Liver (tissue), 9 donors: ENCODE results near the gene LAMA5. TPM values are rescaled to one million over a fixed set of nuclear protein-coding genes. Genes with fewer than 3 reads are reported as not detected.

Source experiments
- DNase-seq: peaks from one replicate; pipeline ENCODE4 v3.0.0-alpha.2; 2017; ENCODE audit warnings: low spot score
- H3K27ac ChIP-seq, 2 donors: one replicate each; pipeline ENCODE4 v1.7.0; 2013; ENCODE audit warnings: inconsistent platforms in 2 of 2, low read length in 2 of 2, control low read depth in 1 of 2, low read depth in 1 of 2, mild to moderate bottlenecking in 1 of 2
- H3K27me3 ChIP-seq, 4 donors: one replicate each; pipeline versions ENCODE4 v1.6.1 to v1.7.0; 2013; ENCODE audit warnings: low read length in 3 of 4, inconsistent platforms in 1 of 4, mild to moderate bottlenecking in 1 of 4, moderate library complexity in 1 of 4; ENCODE audit not compliant: control insufficient read depth in 4 of 4, insufficient read depth in 4 of 4
- H3K36me3 ChIP-seq, 4 donors: one replicate each; pipeline versions ENCODE4 v1.6.1 to v1.7.0; 2013; ENCODE audit warnings: low read length in 3 of 4, mild to moderate bottlenecking in 3 of 4, low read depth in 1 of 4, moderate library complexity in 1 of 4; ENCODE audit not compliant: control insufficient read depth in 4 of 4, insufficient read depth in 3 of 4
- H3K4me1 ChIP-seq, 4 donors: one replicate each; pipeline versions ENCODE4 v1.6.1 to v1.7.0; 2013; ENCODE audit warnings: low read length in 3 of 4, mild to moderate bottlenecking in 3 of 4, moderate library complexity in 1 of 4; ENCODE audit not compliant: control insufficient read depth in 4 of 4, insufficient read depth in 4 of 4
- H3K4me3 ChIP-seq, 3 donors: one replicate each; pipeline versions ENCODE4 v1.6.1 to v1.7.0; 2013; ENCODE audit warnings: low read length in 3 of 3, control low read depth in 1 of 3, low read depth in 1 of 3, mild to moderate bottlenecking in 1 of 3
- H3K9ac ChIP-seq, 2 donors: one replicate each; pipeline ENCODE4 v1.7.0; 2013; ENCODE audit warnings: low read length in 2 of 2, mild to moderate bottlenecking in 2 of 2, moderate library complexity in 2 of 2, control low read depth in 1 of 2, low read depth in 1 of 2
- H3K9me3 ChIP-seq, 4 donors: one replicate each; pipeline versions ENCODE4 v1.6.1 to v1.7.0; 2013; ENCODE audit warnings: low read length in 3 of 4; ENCODE audit not compliant: control insufficient read depth in 4 of 4
- EGR1 ChIP-seq, 2 donors: IDR thresholded peaks; 2 replicates each; pipeline ENCODE4 v1.6.1; 2016 to 2018; ENCODE audit warnings: antibody characterized with exemption in 2 of 2, low read depth in 2 of 2
- FOXA1 ChIP-seq: IDR thresholded peaks from 2 replicates; pipeline ENCODE4 v1.6.1; 2016; ENCODE audit warnings: antibody characterized with exemption
- FOXA2 ChIP-seq: IDR thresholded peaks from 2 replicates; pipeline ENCODE4 v1.6.1; 2016; ENCODE audit warnings: antibody characterized with exemption
- HNF4A ChIP-seq, 2 donors: conservative IDR thresholded peaks; 2 replicates each; pipeline ENCODE4 v1.6.1; 2016; ENCODE audit warnings: antibody characterized with exemption in 2 of 2, mild to moderate bottlenecking in 2 of 2
- HNF4G ChIP-seq: IDR thresholded peaks from 2 replicates; pipeline ENCODE4 v1.6.1; 2016; ENCODE audit warnings: antibody characterized with exemption
- JUND ChIP-seq, 2 donors: IDR thresholded peaks; 2 replicates each; pipeline ENCODE4 v1.6.1; 2016; ENCODE audit warnings: antibody characterized with exemption in 2 of 2
- MAX ChIP-seq: IDR thresholded peaks from 2 replicates; pipeline ENCODE4 v1.6.1; 2016; ENCODE audit warnings: antibody characterized with exemption
- NR2F2 ChIP-seq: IDR thresholded peaks from 2 replicates; pipeline ENCODE4 v1.6.1; 2016; ENCODE audit warnings: antibody characterized with exemption
- RAD21 ChIP-seq, 2 donors: IDR thresholded peaks; 2 replicates each; pipeline ENCODE4 v1.6.1; 2016; ENCODE audit warnings: antibody characterized with exemption in 2 of 2, mild to moderate bottlenecking in 2 of 2
- RXRA ChIP-seq, 2 donors: IDR thresholded peaks; 2 replicates each; pipeline ENCODE4 v1.6.1; 2017 to 2018; ENCODE audit warnings: antibody characterized with exemption in 2 of 2, mild to moderate bottlenecking in 1 of 2
- TAF1 ChIP-seq: conservative IDR thresholded peaks from 2 replicates; pipeline ENCODE4 v1.6.1; 2016; ENCODE audit warnings: antibody characterized with exemption, mild to moderate bottlenecking
- WGBS: extraction: QIAGEN DNeasy Blood & Tissue Kit; methylation state at CpG from one replicate; pipeline ENCODE4 v1.1.7; 2013; 5-methylcytosine and 5-hydroxymethylcytosine counted together
- polyA plus RNA-seq, 2 donors: library from polyadenylated mRNA; stranded (reverse) in 1 of 2; unstranded in 1 of 2; fragments of 200-250 nt in 1 of 2; fragments of >200 nt in 1 of 2; fragmentation: Nextera tagmentation in 1 of 2; extraction: Ambion mirVana in 1 of 2; gene quantifications; one replicate each; pipeline versions ENCODE4 v1.2.1 to v1.2.3, GENCODE V29; 2013 to 2015
- total RNA-seq, 2 donors: library from RNA; depleted of rRNA; stranded (reverse); fragments of >200 nt; gene quantifications; one replicate each; pipeline ENCODE4 v1.2.3, GENCODE V29; 2014
- TF ChIP-seq, protein P1 (sequence below): fragments of 150-350 bp; IDR thresholded peaks from 2 replicates; pipeline ENCODE4 v1.5.1; 2017; ENCODE audit warnings: improper control_type of control experiment, low read depth, low read length; ENCODE audit not compliant: missing input control
- TF ChIP-seq, protein P2 (sequence below): IDR thresholded peaks from 2 replicates; pipeline ENCODE4 v1.6.1; 2016; ENCODE audit warnings: antibody characterized with exemption
- TF ChIP-seq, protein P3 (sequence below): IDR thresholded peaks from 2 replicates; pipeline ENCODE4 v1.6.1; 2016; ENCODE audit warnings: antibody characterized with exemption
- donor health status: healthy.
- donor health status: healthy.
- donor health status: healthy.
- donor health status: healthy.
- donor health status: healthy.

LAMA5 gene
- total and polyA plus RNA-seq, 4 donors: 3.6 to 40.2 (median 13.7) TPM

DNA sequence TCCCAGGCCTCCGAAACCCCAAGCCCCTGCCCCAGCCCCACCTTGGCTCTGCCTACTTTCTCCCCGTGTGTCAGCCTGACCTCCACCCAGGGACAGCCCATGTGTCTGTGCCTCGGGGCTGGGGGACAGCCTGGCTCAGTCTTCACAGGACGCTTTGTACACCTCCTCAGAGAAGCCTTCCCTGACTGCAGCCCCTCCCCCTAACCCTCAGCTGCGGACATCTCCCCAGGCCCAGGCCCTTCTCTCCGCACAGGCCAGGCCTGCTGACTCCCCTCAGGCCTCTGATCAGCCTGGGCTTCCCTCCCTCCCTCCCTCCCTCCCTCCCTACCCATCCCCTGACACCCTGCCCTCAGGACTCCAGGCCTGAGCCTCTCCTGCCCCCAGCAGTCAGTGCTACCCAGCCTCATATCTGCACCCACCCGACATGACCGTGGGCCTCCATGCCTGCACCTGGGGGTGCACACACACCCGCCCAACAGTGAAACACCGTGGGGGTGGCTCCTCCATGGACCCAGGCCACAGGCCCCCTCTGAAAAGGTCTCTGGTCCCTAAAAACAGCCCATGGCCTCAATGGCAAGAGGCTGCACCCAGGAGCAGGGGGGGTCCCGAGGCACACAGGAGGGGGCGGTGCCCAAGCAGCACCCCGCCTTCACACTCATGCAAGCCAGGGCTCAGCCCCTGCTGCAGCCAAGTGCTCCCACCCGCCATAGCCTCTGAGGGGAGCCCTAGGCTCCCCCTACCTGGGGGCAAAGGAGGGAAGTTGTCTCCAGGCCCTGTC, 12.9 kb downstream of the LAMA5 start:
- peaks cover 0 to 5% (median 3%) of the 10 kb centered on the region in 4 donors for H3K36me3 ChIP-seq
- H3K27ac ChIP-seq: peak overlapping the region in 1 of 2 donors; percentile 88
- H3K27me3 ChIP-seq: no peaks in the 10 kb centered on the region
- WGBS: 75% methylated on average over 14 of the region's 14 CpGs
- TF ChIP-seq FOXA1: no peak
- peak overlapping the region in 1 of 2 donors; percentile 59 for H3K9ac ChIP-seq
- no peak for DNase-seq
- H3K4me1 ChIP-seq: peaks cover 52 to 71% (median 62%) of the 10 kb centered on the region in 4 donors
- no peak overlapping the region for H3K4me3 ChIP-seq
- H3K9me3 ChIP-seq: no peaks in the 10 kb centered on the region

- Histone ChIP-seq H3K4me1 (peaks cover 45 to 64% (median 56%) of the 10 kb centered on the region in 4 donors), H3K4me3 (peak overlapping the region in 1 of 3 donors; percentile 23), H3K9me3 (no peaks in the 10 kb centered on the region), H3K9ac (peak overlapping the region in 1 of 2 donors; percentile 38), H3K27me3 (no peaks in the 10 kb centered on the region), H3K27ac (peak overlapping the region; percentile 84 to 88), H3K36me3 (peaks cover 0 to 5% (median 3%) of the 10 kb centered on the region in 4 donors)
- 74% methylated on average over 16 of the region's 16 CpGs for WGBS
- no peak for DNase-seq
- TF ChIP-seq FOXA1: no peak
- TF ChIP-seq MAX: no peak
- TF ChIP-seq HNF4G: no peak
- TF ChIP-seq, protein P1, sequence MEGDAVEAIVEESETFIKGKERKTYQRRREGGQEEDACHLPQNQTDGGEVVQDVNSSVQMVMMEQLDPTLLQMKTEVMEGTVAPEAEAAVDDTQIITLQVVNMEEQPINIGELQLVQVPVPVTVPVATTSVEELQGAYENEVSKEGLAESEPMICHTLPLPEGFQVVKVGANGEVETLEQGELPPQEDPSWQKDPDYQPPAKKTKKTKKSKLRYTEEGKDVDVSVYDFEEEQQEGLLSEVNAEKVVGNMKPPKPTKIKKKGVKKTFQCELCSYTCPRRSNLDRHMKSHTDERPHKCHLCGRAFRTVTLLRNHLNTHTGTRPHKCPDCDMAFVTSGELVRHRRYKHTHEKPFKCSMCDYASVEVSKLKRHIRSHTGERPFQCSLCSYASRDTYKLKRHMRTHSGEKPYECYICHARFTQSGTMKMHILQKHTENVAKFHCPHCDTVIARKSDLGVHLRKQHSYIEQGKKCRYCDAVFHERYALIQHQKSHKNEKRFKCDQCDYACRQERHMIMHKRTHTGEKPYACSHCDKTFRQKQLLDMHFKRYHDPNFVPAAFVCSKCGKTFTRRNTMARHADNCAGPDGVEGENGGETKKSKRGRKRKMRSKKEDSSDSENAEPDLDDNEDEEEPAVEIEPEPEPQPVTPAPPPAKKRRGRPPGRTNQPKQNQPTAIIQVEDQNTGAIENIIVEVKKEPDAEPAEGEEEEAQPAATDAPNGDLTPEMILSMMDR: no peak
- TF ChIP-seq RAD21 (IDR thresholded peaks at IDR 0.05): no peak
- TF ChIP-seq, protein P2, sequence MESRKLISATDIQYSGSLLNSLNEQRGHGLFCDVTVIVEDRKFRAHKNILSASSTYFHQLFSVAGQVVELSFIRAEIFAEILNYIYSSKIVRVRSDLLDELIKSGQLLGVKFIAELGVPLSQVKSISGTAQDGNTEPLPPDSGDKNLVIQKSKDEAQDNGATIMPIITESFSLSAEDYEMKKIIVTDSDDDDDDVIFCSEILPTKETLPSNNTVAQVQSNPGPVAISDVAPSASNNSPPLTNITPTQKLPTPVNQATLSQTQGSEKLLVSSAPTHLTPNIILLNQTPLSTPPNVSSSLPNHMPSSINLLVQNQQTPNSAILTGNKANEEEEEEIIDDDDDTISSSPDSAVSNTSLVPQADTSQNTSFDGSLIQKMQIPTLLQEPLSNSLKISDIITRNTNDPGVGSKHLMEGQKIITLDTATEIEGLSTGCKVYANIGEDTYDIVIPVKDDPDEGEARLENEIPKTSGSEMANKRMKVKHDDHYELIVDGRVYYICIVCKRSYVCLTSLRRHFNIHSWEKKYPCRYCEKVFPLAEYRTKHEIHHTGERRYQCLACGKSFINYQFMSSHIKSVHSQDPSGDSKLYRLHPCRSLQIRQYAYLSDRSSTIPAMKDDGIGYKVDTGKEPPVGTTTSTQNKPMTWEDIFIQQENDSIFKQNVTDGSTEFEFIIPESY: no peak
- TF ChIP-seq RXRA (IDR thresholded peaks at IDR 0.05): no peak
- no peak for TF ChIP-seq HNF4A (conservative IDR thresholded peaks at IDR 0.05)
- no peak for TF ChIP-seq NR2F2
- no peak for TF ChIP-seq EGR1 (IDR thresholded peaks at IDR 0.05; ENCODE audit: low read depth in 2 of 2)
- TF ChIP-seq JUND (IDR thresholded peaks at IDR 0.05): no peak
- TF ChIP-seq, protein P3, sequence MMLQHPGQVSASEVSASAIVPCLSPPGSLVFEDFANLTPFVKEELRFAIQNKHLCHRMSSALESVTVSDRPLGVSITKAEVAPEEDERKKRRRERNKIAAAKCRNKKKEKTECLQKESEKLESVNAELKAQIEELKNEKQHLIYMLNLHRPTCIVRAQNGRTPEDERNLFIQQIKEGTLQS: no peak
- no peak for TF ChIP-seq FOXA2
- TF ChIP-seq TAF1: no peak
Observed at GRCh38 chr20:62353289-62354030, 13.7 kb downstream of the LAMA5 start.
